PC-9 (cell line): ENCODE measurements around the gene RBM33. TPM values are rescaled to one million over a fixed set of nuclear protein-coding genes. Genes with fewer than 3 reads are reported as not detected.
"Not testable (repeated sequence)": the region's sequence is repeated elsewhere in the genome, so short reads cannot be mapped to it uniquely, and the experiment has no call there.

Experiments used
- BruUV-seq: library from RNA; stranded (reverse); fragments of 400-500 nt; replicated peaks from 2 replicates; lab custom pipeline; 2021; lab: Mats Ljungman, UMichigan
- CTCF ChIA-PET: fragments of 300-600 bp; sonication (Branson Sonifier 250); formaldehyde crosslinking; loops from one replicate; lab custom pipeline; 2022; ENCODE audit warnings: antibody characterized with exemption; lab: Charles Lee
- POLR2A ChIA-PET: fragments of 300-600 bp; sonication (Branson Sonifier 250); formaldehyde crosslinking; loops from one replicate; lab custom pipeline; 2022; ENCODE audit warnings: antibody characterized with exemption; ENCODE audit not compliant: unreplicated experiment; lab: Charles Lee
- DNase-seq, 2 experiments: peaks; one replicate each; pipeline versions ENCODE4 v3.0.0 to v3.0.0-alpha.2; 2015 to 2022; ENCODE audit warnings: mixed read lengths in 1 of 2
- H2AFZ ChIP-seq: fragments of 200-600 bp; sonication (generic); 2 replicates; pipeline ENCODE4 v1.8.1; 2017; ENCODE audit warnings: antibody characterized with exemption
- H3F3A ChIP-seq: fragments of 200-600 bp; sonication (generic); 2 replicates; pipeline ENCODE4 v1.8.1; 2017; ENCODE audit warnings: antibody characterized with exemption, mild to moderate bottlenecking, low read depth; ENCODE audit not compliant: insufficient read depth
- H3K27ac ChIP-seq: fragments of 200-600 bp; sonication (generic); 2 replicates; pipeline ENCODE4 v1.6.1; 2016; ENCODE audit warnings: mixed run types
- H3K27me3 ChIP-seq: fragments of 200-600 bp; sonication (generic); 2 replicates; pipeline ENCODE4 v1.6.1; 2016; ENCODE audit warnings: low read depth, mixed run types; ENCODE audit not compliant: insufficient read depth
- H3K36me3 ChIP-seq: fragments of 200-600 bp; sonication (generic); 2 replicates; pipeline ENCODE4 v1.6.1; 2016; ENCODE audit warnings: low read depth, mixed run types
- H3K4me1 ChIP-seq: fragments of 200-600 bp; sonication (generic); replicated peaks from 2 replicates; pipeline ENCODE4 v1.6.1; 2016; ENCODE audit warnings: mixed run types; ENCODE audit not compliant: insufficient read depth
- H3K4me2 ChIP-seq: fragments of 200-600 bp; sonication (generic); 2 replicates; pipeline ENCODE4 v1.6.1; 2017; ENCODE audit warnings: mixed run types
- H3K4me3 ChIP-seq: fragments of 200-600 bp; sonication (generic); 2 replicates; pipeline ENCODE4 v1.6.1; 2016; ENCODE audit warnings: mixed run types
- H3K79me2 ChIP-seq: fragments of 200-600 bp; sonication (generic); 2 replicates; pipeline ENCODE4 v1.6.1; 2017; ENCODE audit warnings: low read depth, mixed run types
- H3K9me2 ChIP-seq: fragments of 200-600 bp; sonication (generic); 2 replicates; pipeline ENCODE4 v1.8.1; 2017; ENCODE audit warnings: mild to moderate bottlenecking; ENCODE audit not compliant: insufficient read depth
- H3K9me3 ChIP-seq: fragments of 200-600 bp; sonication (generic); 2 replicates; pipeline ENCODE4 v1.8.1; 2016; ENCODE audit warnings: low read depth; ENCODE audit not compliant: insufficient read depth
- H4K20me1 ChIP-seq: fragments of 200-600 bp; sonication (generic); 2 replicates; pipeline ENCODE4 v1.8.1; 2017; ENCODE audit not compliant: insufficient read depth
- CTCF ChIP-seq: fragments of 200-600 bp; sonication (generic); conservative IDR thresholded peaks from 2 replicates; pipeline ENCODE4 v1.6.1; 2017; ENCODE audit warnings: mixed run types, antibody characterized with exemption, mild to moderate bottlenecking, moderate library complexity
- EZH2 ChIP-seq: fragments of 200-600 bp; sonication (generic); IDR thresholded peaks from 2 replicates; pipeline ENCODE4 v1.8.0; 2017; ENCODE audit warnings: antibody characterized with exemption, low read depth
- intact Hi-C: fragments of 100-400 bp; cut with micrococcal nuclease; formaldehyde crosslinking; loops from one replicate; pipeline ENCODE4 v1.10.0; 2022; ENCODE audit not compliant: unreplicated experiment
- total RNA-seq: library from RNA; stranded (reverse); gene quantifications from 2 replicates; pipeline ENCODE4 v1.2.3, GENCODE V29; 2021

The RBM33 gene
- total RNA-seq, 1 experiment from 2014 or later: 85.7 TPM

- POLR2A ChIA-PET: no interaction called here
Observed at GRCh38 chr7:155685070-155685790, 40.8 kb downstream of the RBM33 start.

GRCh38 chr7:155685791-155686160 lies 41.3 kb downstream of the RBM33 start:
- Histone ChIP-seq H3F3A (peaks cover 4% of the 10 kb centered on the region), H2AFZ (no peak overlapping the region), H3K4me2 (no peak overlapping the region), H4K20me1 (peaks cover 64% of the 10 kb centered on the region), H3K79me2 (peaks cover 74% of the 10 kb centered on the region), H3K27me3 (no peaks in the 10 kb centered on the region), H3K9me3 (no peaks in the 10 kb centered on the region), H3K9me2 (no peaks in the 10 kb centered on the region), H3K36me3 (peaks cover 29% of the 10 kb centered on the region), H3K4me1 (no peaks in the 10 kb centered on the region), H3K27ac (no peak overlapping the region), H3K4me3 (no peak overlapping the region)
- intact Hi-C loops: no loop called here
- ChIA-PET CTCF (no interaction called here), POLR2A (no interaction called here)
- no peak for TF ChIP-seq CTCF
- no peak for TF ChIP-seq EZH2
- no TSS peak for BruUV-seq
- DNase-seq: no peak

More at GRCh38 chr7:155685070-155685790, 40.8 kb downstream of the RBM33 start:
- no TSS peak for BruUV-seq
- H3K4me1 ChIP-seq: no peaks in the 10 kb centered on the region
- peaks cover 4% of the 10 kb centered on the region for H3F3A ChIP-seq
- no peaks in the 10 kb centered on the region for H3K27me3 ChIP-seq
- H4K20me1 ChIP-seq: peaks cover 65% of the 10 kb centered on the region
- H3K4me3 ChIP-seq: no peak overlapping the region
- no peak for TF ChIP-seq CTCF
- no peak for TF ChIP-seq EZH2
- no peak for DNase-seq
- H3K4me2 ChIP-seq: no peak overlapping the region
- intact Hi-C loops: no loop called here
- CTCF ChIA-PET: no interaction called here
- peaks cover 74% of the 10 kb centered on the region for H3K79me2 ChIP-seq
- H3K9me2 ChIP-seq: no peaks in the 10 kb centered on the region
- peaks cover 32% of the 10 kb centered on the region for H3K36me3 ChIP-seq
- H2AFZ ChIP-seq: no peak overlapping the region
- H3K9me3 ChIP-seq: no peaks in the 10 kb centered on the region
- no peak overlapping the region for H3K27ac ChIP-seq

GRCh38 chr7:155686620-155687324 lies 42.3 kb downstream of the RBM33 start:
- H3K9me2 ChIP-seq, H3K27ac ChIP-seq, H3K4me3 ChIP-seq, H3K4me2 ChIP-seq, H2AFZ ChIP-seq, H3K4me1 ChIP-seq, CTCF ChIA-PET, H3F3A ChIP-seq, intact Hi-C loops, POLR2A ChIA-PET, DNase-seq, H3K9me3 ChIP-seq, BruUV-seq, H3K27me3 ChIP-seq: not testable (repeated sequence)
- Histone ChIP-seq H4K20me1 (peaks cover 63% of the 10 kb centered on the region), H3K36me3 (peaks cover 29% of the 10 kb centered on the region), H3K79me2 (peaks cover 73% of the 10 kb centered on the region)

- H3F3A ChIP-seq, H2AFZ ChIP-seq, H3K9me2 ChIP-seq, H3K27ac ChIP-seq, DNase-seq, H3K4me2 ChIP-seq, H3K9me3 ChIP-seq, intact Hi-C loops, CTCF ChIA-PET, H3K4me1 ChIP-seq, H3K4me3 ChIP-seq, H3K27me3 ChIP-seq, BruUV-seq, POLR2A ChIA-PET: not testable (repeated sequence)
- H3K79me2 ChIP-seq: peaks cover 79% of the 10 kb centered on the region
- H4K20me1 ChIP-seq: peaks cover 68% of the 10 kb centered on the region
- peaks cover 21% of the 10 kb centered on the region for H3K36me3 ChIP-seq
Observed at GRCh38 chr7:155688237-155688636, 43.8 kb downstream of the RBM33 start.

- H3K27me3 ChIP-seq, CTCF ChIA-PET, H3K27ac ChIP-seq, H3K36me3 ChIP-seq, H3K4me1 ChIP-seq, H3K4me2 ChIP-seq, DNase-seq, H3F3A ChIP-seq, BruUV-seq, H3K9me3 ChIP-seq, POLR2A ChIA-PET, H3K4me3 ChIP-seq, H3K9me2 ChIP-seq, intact Hi-C loops, H2AFZ ChIP-seq: not testable (repeated sequence)
- peaks cover 78% of the 10 kb centered on the region for H3K79me2 ChIP-seq
- H4K20me1 ChIP-seq: peaks cover 64% of the 10 kb centered on the region
Observed at GRCh38 chr7:155690655-155691054, 46.2 kb downstream of the RBM33 start.
